PFSK-1 (cell line): ENCODE data around the gene MAPK8.

Source experiments
- FOXP2 ChIP-seq: optimal IDR thresholded peaks from 2 replicates; pipeline ENCODE3; 2011; ENCODE audit warnings: borderline replicate concordance, control low read depth, inconsistent platforms; ENCODE audit not compliant: insufficient read depth; ENCODE audit errors: extremely low read length, extremely low read depth
- POLR2AphosphoS5 ChIP-seq: IDR thresholded peaks from 2 replicates; pipeline ENCODE4 v1.6.1; 2012; ENCODE audit warnings: low read depth, mild to moderate bottlenecking, control low read depth, low read length, moderate library complexity
- REST ChIP-seq, 2 experiments: IDR thresholded peaks; 2 replicates each; pipeline versions ENCODE4 v1.6.1 to v1.8.0; 2011 to 2012; ENCODE audit warnings: low read depth in 2 of 2, low read length in 2 of 2, control low read depth in 1 of 2, inconsistent platforms in 1 of 2, mild to moderate bottlenecking in 1 of 2, moderate library complexity in 1 of 2; ENCODE audit not compliant: insufficient read depth in 1 of 2
- SIN3A ChIP-seq: IDR thresholded peaks from 2 replicates; pipeline ENCODE4 v1.6.1; 2012; ENCODE audit warnings: mild to moderate bottlenecking, low read length, moderate library complexity, borderline replicate concordance; ENCODE audit not compliant: insufficient read depth
- TAF1 ChIP-seq: IDR thresholded peaks from 2 replicates; pipeline ENCODE4 v1.6.1; 2012; ENCODE audit warnings: low read length, control low read depth, borderline replicate concordance; ENCODE audit not compliant: insufficient read depth

- no peak for TF ChIP-seq REST (IDR thresholded peaks at IDR 0.05; ENCODE audit: insufficient read depth in 1 of 2, low read depth in 2 of 2, low read length in 2 of 2)
- no peak for TF ChIP-seq SIN3A
- TF ChIP-seq POLR2AphosphoS5, result no peak
- TF ChIP-seq TAF1, result no peak
- TF ChIP-seq FOXP2, result no peak
These were observed 39.9 kb upstream of the MAPK8 start for GRCh38 chr10:48266528-48266927.
